ENCODE measurements around the gene CLEC4M. TPM values are rescaled to one million over a fixed set of nuclear protein-coding genes. Genes with fewer than 3 reads are reported as not detected.

CLEC4M gene
- total RNA-seq, 2 experiments from 2014 or later = not detected

- no TSS peak for BruUV-seq (replicated peaks)
Measured at GRCh38 chr19:7766535-7766934, 3.5 kb downstream of the CLEC4M start.

GRCh38 chr19:7767487-7767886 is 4.4 kb downstream of the CLEC4M start:
- intact Hi-C loops (cut with micrococcal nuclease; ENCODE audit: unreplicated experiment) = no loop called here
- no peaks in the 10 kb centered on the region for H3K79me2 ChIP-seq (ENCODE audit: insufficient read depth, low read depth, low read length)
- H3K36me3 ChIP-seq (ENCODE audit: insufficient read depth, low read length) = no peaks in the 10 kb centered on the region
- no peak for TF ChIP-seq CTCF (conservative IDR thresholded peaks at IDR 0.05; ENCODE audit: low read length)
- TF ChIP-seq EZH2phosphoT487 (IDR thresholded peaks at IDR 0.05; ENCODE audit: borderline replicate concordance, low read depth, low read length) = no peak
- no peaks in the 10 kb centered on the region for H4K20me1 ChIP-seq (ENCODE audit: insufficient read depth, low read length)
- no peak overlapping the region for H3K4me3 ChIP-seq (ENCODE audit: low read depth, low read length, poor library complexity, severe bottlenecking)
- H3K4me1 ChIP-seq (ENCODE audit: insufficient read depth, low read length, poor library complexity, severe bottlenecking) = no peaks in the 10 kb centered on the region
- BruUV-seq (replicated peaks) = no TSS peak
- no peak overlapping the region for H2AFZ ChIP-seq (ENCODE audit: low read length)
- H3K9me3 ChIP-seq (ENCODE audit: low read length) = no peaks in the 10 kb centered on the region
- POLR2A ChIA-PET = no interaction called here
- H3K27ac ChIP-seq (ENCODE audit: low read depth, low read length, poor library complexity, severe bottlenecking) = no peak overlapping the region
- CTCF ChIA-PET (ENCODE audit: unreplicated experiment) = no interaction called here
- no peaks in the 10 kb centered on the region for H3K9me2 ChIP-seq (ENCODE audit: insufficient read depth, low read length)
- H3K4me2 ChIP-seq (ENCODE audit: low read length) = no peak overlapping the region
- no peak for DNase-seq (ENCODE audit: low spot score)

More at GRCh38 chr19:7766535-7766934, 3.5 kb downstream of the CLEC4M start:
- Histone ChIP-seq H3K4me1 (ENCODE audit: insufficient read depth, low read length, poor library complexity, severe bottlenecking) (no peaks in the 10 kb centered on the region), H3K9me2 (ENCODE audit: insufficient read depth, low read length) (no peaks in the 10 kb centered on the region), H3K36me3 (ENCODE audit: insufficient read depth, low read length) (no peaks in the 10 kb centered on the region), H4K20me1 (ENCODE audit: insufficient read depth, low read length) (no peaks in the 10 kb centered on the region), H3K79me2 (ENCODE audit: insufficient read depth, low read depth, low read length) (no peaks in the 10 kb centered on the region), H3K27ac (ENCODE audit: low read depth, low read length, poor library complexity, severe bottlenecking) (no peak overlapping the region), H2AFZ (ENCODE audit: low read length) (no peak overlapping the region), H3K4me2 (ENCODE audit: low read length) (no peak overlapping the region), H3K9me3 (ENCODE audit: low read length) (no peaks in the 10 kb centered on the region), H3K4me3 (ENCODE audit: low read depth, low read length, poor library complexity, severe bottlenecking) (no peak overlapping the region)
- no peak for DNase-seq (ENCODE audit: low spot score)
- ChIA-PET POLR2A (no interaction called here), CTCF (ENCODE audit: unreplicated experiment) (no interaction called here)
- TF ChIP-seq CTCF (conservative IDR thresholded peaks at IDR 0.05; ENCODE audit: low read length) = no peak
- TF ChIP-seq EZH2phosphoT487 (IDR thresholded peaks at IDR 0.05; ENCODE audit: borderline replicate concordance, low read depth, low read length) = no peak
- intact Hi-C loops (cut with micrococcal nuclease; ENCODE audit: unreplicated experiment) = no loop called here

GRCh38 chr19:7769171-7769570 is 6.1 kb downstream of the CLEC4M start:
- CTCF ChIA-PET (ENCODE audit: unreplicated experiment) = no interaction called here
- H3K4me2 ChIP-seq (ENCODE audit: low read length) = no peak overlapping the region
- no peaks in the 10 kb centered on the region for H3K9me2 ChIP-seq (ENCODE audit: insufficient read depth, low read length)
- no peaks in the 10 kb centered on the region for H4K20me1 ChIP-seq (ENCODE audit: insufficient read depth, low read length)
- no peak for TF ChIP-seq EZH2phosphoT487 (IDR thresholded peaks at IDR 0.05; ENCODE audit: borderline replicate concordance, low read depth, low read length)
- TF ChIP-seq CTCF (conservative IDR thresholded peaks at IDR 0.05; ENCODE audit: low read length) = no peak
- BruUV-seq (replicated peaks) = no TSS peak
- H3K27ac ChIP-seq (ENCODE audit: low read depth, low read length, poor library complexity, severe bottlenecking) = no peak overlapping the region
- DNase-seq (ENCODE audit: low spot score) = no peak
- no peaks in the 10 kb centered on the region for H3K79me2 ChIP-seq (ENCODE audit: insufficient read depth, low read depth, low read length)
- H3K9me3 ChIP-seq (ENCODE audit: low read length) = no peaks in the 10 kb centered on the region
- no peak overlapping the region for H3K4me3 ChIP-seq (ENCODE audit: low read depth, low read length, poor library complexity, severe bottlenecking)
- no peak overlapping the region for H2AFZ ChIP-seq (ENCODE audit: low read length)
- no peaks in the 10 kb centered on the region for H3K4me1 ChIP-seq (ENCODE audit: insufficient read depth, low read length, poor library complexity, severe bottlenecking)
- no peaks in the 10 kb centered on the region for H3K36me3 ChIP-seq (ENCODE audit: insufficient read depth, low read length)
- intact Hi-C loops (cut with micrococcal nuclease; ENCODE audit: unreplicated experiment) = no loop called here
- POLR2A ChIA-PET = no interaction called here

All from OCI-LY7 (cell line).